K562 (cell line): Measurements from ENCODE around the gene BRCA1. TPM values are rescaled to one million over a fixed set of nuclear protein-coding genes. Genes with fewer than 3 reads are reported as not detected.
A peak's percentile ranks its signal among the peaks of the same experiment; 100 is the strongest.

ENCODE experiments used
- BCOR ChIP-seq: fragments of 450-650 bp; IDR thresholded peaks from 2 replicates; pipeline ENCODE4 v1.6.1; 2016
- C11orf30 ChIP-seq: fragments of 450-650 bp; IDR thresholded peaks from 2 replicates; pipeline ENCODE4 v1.6.1; 2016; ENCODE audit warnings: low read depth, mild to moderate bottlenecking
- FOSL1 ChIP-seq: fragments of 200-800 bp; sonication (Bioruptor generic); conservative IDR thresholded peaks from 2 replicates; pipeline ENCODE4 v1.6.1; 2016; ENCODE audit warnings: missing genetic modification characterization, missing compliant biosample characterization
- GMEB1 ChIP-seq: fragments of 250-450 bp; sonication (Bioruptor Pico); IDR thresholded peaks from 2 replicates; pipeline ENCODE4 v1.4.0; 2020; ENCODE audit warnings: mild to moderate bottlenecking
- GTF2A2 ChIP-seq: IDR thresholded peaks from 2 replicates; pipeline ENCODE4 v1.6.1; 2016; ENCODE audit warnings: mild to moderate bottlenecking, missing genetic modification characterization, missing compliant biosample characterization
- GTF2E2 ChIP-seq: fragments of 200-800 bp; sonication (Bioruptor generic); IDR thresholded peaks from 2 replicates; pipeline ENCODE4 v1.6.1; 2016; ENCODE audit warnings: missing genetic modification characterization, missing compliant biosample characterization
- HCFC1 ChIP-seq: IDR thresholded peaks from 2 replicates; pipeline ENCODE4 v1.6.1; 2012; ENCODE audit warnings: low read depth, low read length, improper control_type of control experiment
- HDAC2 ChIP-seq: fragments of 450-650 bp; IDR thresholded peaks from 2 replicates; pipeline ENCODE4 v1.6.1; 2016; ENCODE audit warnings: mild to moderate bottlenecking
- KDM1A ChIP-seq, 2 experiments: fragments of 450-650 bp; IDR thresholded peaks; 2 replicates each; pipeline ENCODE4 v1.6.1; 2016; ENCODE audit warnings: mild to moderate bottlenecking in 2 of 2
- MTA2 ChIP-seq: fragments of 450-650 bp; IDR thresholded peaks from 2 replicates; pipeline ENCODE4 v1.6.1; 2016; ENCODE audit warnings: low read depth
- NUFIP1 ChIP-seq: fragments of 450-650 bp; IDR thresholded peaks from 2 replicates; pipeline ENCODE4 v1.6.1; 2018; ENCODE audit not compliant: partially characterized antibody
- PML ChIP-seq: IDR thresholded peaks from 2 replicates; pipeline ENCODE4 v1.6.1; 2012; ENCODE audit warnings: low read length, inconsistent platforms
- POLR2G ChIP-seq: fragments of 200-400 bp; formaldehyde crosslinking; IDR thresholded peaks from 2 replicates; pipeline ENCODE4 v1.6.1; 2017; ENCODE audit warnings: low read depth, mild to moderate bottlenecking, antibody characterized with exemption, low read length, moderate library complexity
- RBM25 ChIP-seq: fragments of 200-400 bp; formaldehyde crosslinking; IDR thresholded peaks from 2 replicates; pipeline ENCODE4 v1.6.1; 2018; ENCODE audit warnings: low read length, low read depth, moderate library complexity; ENCODE audit not compliant: severe bottlenecking
- SAFB2 ChIP-seq: fragments of 200-400 bp; formaldehyde crosslinking; IDR thresholded peaks from 2 replicates; pipeline ENCODE4 v1.6.1; 2018; ENCODE audit warnings: borderline replicate concordance, low read length, low read depth, moderate library complexity; ENCODE audit not compliant: severe bottlenecking
- SIN3A ChIP-seq, 2 experiments: fragments of 150-350 bp in 1 of 2; IDR thresholded peaks; 2 replicates each; pipeline ENCODE4 v1.6.1; 2011 to 2016; ENCODE audit warnings: borderline replicate concordance in 2 of 2, low read depth in 2 of 2, low read length in 2 of 2, mild to moderate bottlenecking in 2 of 2, moderate library complexity in 2 of 2; ENCODE audit not compliant: control insufficient read depth in 1 of 2
- SNIP1 ChIP-seq: fragments of 450-650 bp; IDR thresholded peaks from 2 replicates; pipeline ENCODE4 v1.7.1; 2017; ENCODE audit warnings: low read depth, mild to moderate bottlenecking
- SREBF1 ChIP-seq: fragments of 150-350 bp; IDR thresholded peaks from 2 replicates; pipeline ENCODE4 v1.6.1; 2014; ENCODE audit warnings: antibody characterized with exemption, low read depth, low read length, borderline replicate concordance
- TAL1 ChIP-seq: fragments of 450-650 bp; IDR thresholded peaks from 2 replicates; pipeline ENCODE4 v1.6.1; 2016; ENCODE audit warnings: mild to moderate bottlenecking
- TGIF2 ChIP-seq: sonication (generic); formaldehyde crosslinking; IDR thresholded peaks from 2 replicates; pipeline ENCODE4 v1.8.1; 2022; ENCODE audit warnings: mild to moderate bottlenecking, missing genetic modification reagents, moderate library complexity
- ZC3H8 ChIP-seq: fragments of 450-650 bp; IDR thresholded peaks from 2 replicates; pipeline ENCODE4 v1.6.1; 2017
- ZFP1 ChIP-seq: fragments of 450-650 bp; formaldehyde crosslinking; IDR thresholded peaks from 2 replicates; pipeline ENCODE4 v1.4.0; 2020; ENCODE audit warnings: mild to moderate bottlenecking, mixed read lengths
- ZNF316 ChIP-seq: fragments of 450-650 bp; IDR thresholded peaks from 2 replicates; pipeline ENCODE4 v1.6.1; 2016
- ZNF696 ChIP-seq: fragments of 250-450 bp; sonication (Bioruptor Pico); conservative IDR thresholded peaks from 2 replicates; pipeline ENCODE4 v1.4.0; 2020; ENCODE audit warnings: mild to moderate bottlenecking, moderate library complexity
- polyA plus RNA-seq, 8 experiments: library from polyadenylated mRNA; depleted of rRNA in 4 of 8; stranded (reverse) in 5 of 8; unstranded in 3 of 8; fragments of >200 nt; fragmentation: Nextera tagmentation in 2 of 8; fragmentation: Illumina TruSeq in 1 of 8; extraction: Ambion mirVana in 2 of 8; extraction: Trizol in 1 of 8; gene quantifications; 2 replicates each; pipeline versions ENCODE4 v1.2.1 to v1.2.3, GENCODE V29; 2011 to 2014; ENCODE audit warnings: inconsistent platforms in 1 of 8, missing spikeins in 1 of 8
- total RNA-seq, 7 experiments: library from RNA; depleted of rRNA in 6 of 7; stranded (reverse); fragments of >200 nt in 6 of 7; fragmentation: Illumina TruSeq in 2 of 7; extraction: Trizol in 2 of 7; gene quantifications; 2 replicates each; pipeline versions ENCODE4 v1.2.1 to v1.2.3, GENCODE V29; 2011 to 2021; ENCODE audit warnings: low replicate concordance in 1 of 7
- TF ChIP-seq, protein P1 (sequence below): sonication (generic); formaldehyde crosslinking; IDR thresholded peaks from 2 replicates; pipeline ENCODE4 v1.8.0; 2023; ENCODE audit warnings: mild to moderate bottlenecking, missing genetic modification reagents
- TF ChIP-seq, protein P2 (sequence below): fragments of 250-450 bp; sonication (Bioruptor Pico); IDR thresholded peaks from 2 replicates; pipeline ENCODE4 v1.5.0; 2021
- TF ChIP-seq, protein P3 (sequence below): sonication (generic); formaldehyde crosslinking; IDR thresholded peaks from 2 replicates; pipeline ENCODE4 v1.9.0; 2022; ENCODE audit warnings: mild to moderate bottlenecking, missing genetic modification reagents

The BRCA1 gene
- total and polyA plus RNA-seq, 9 of the 15 experiments (the other 6 are each of a cell fraction or from before 2014, with no cell fraction given) = 25.9 to 95.3 (median 62.3) TPM

- TF ChIP-seq C11orf30 = peak; percentile 86
- TF ChIP-seq, protein P1, sequence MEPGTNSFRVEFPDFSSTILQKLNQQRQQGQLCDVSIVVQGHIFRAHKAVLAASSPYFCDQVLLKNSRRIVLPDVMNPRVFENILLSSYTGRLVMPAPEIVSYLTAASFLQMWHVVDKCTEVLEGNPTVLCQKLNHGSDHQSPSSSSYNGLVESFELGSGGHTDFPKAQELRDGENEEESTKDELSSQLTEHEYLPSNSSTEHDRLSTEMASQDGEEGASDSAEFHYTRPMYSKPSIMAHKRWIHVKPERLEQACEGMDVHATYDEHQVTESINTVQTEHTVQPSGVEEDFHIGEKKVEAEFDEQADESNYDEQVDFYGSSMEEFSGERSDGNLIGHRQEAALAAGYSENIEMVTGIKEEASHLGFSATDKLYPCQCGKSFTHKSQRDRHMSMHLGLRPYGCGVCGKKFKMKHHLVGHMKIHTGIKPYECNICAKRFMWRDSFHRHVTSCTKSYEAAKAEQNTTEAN (CRISPR knock-in tag) = no peak
- peak; percentile 89; the same call in 1 of the 2 replicates for TF ChIP-seq SREBF1
- peak; percentile 95 for TF ChIP-seq HCFC1
- TF ChIP-seq TAL1 = no peak
- no peak for TF ChIP-seq NUFIP1
- no peak for TF ChIP-seq ZNF696 (CRISPR knock-in tag)
- no peak for TF ChIP-seq BCOR
- TF ChIP-seq KDM1A (IDR thresholded peaks at IDR 0.05) = no peak
- no peak for TF ChIP-seq GTF2E2 (tag)
- peak; percentile 95 for TF ChIP-seq POLR2G
- TF ChIP-seq SNIP1 = no peak
- 0 out of 2 replicates have a peak, but pooled peaks have one; percentile 57 for TF ChIP-seq GTF2A2 (tag)
- peak; percentile 82 for TF ChIP-seq PML
- peak; percentile 55; the same call in 1 of the 2 replicates for TF ChIP-seq GMEB1 (CRISPR knock-in tag)
- no peak for TF ChIP-seq ZFP1 (CRISPR knock-in tag)
- TF ChIP-seq MTA2 = peak; percentile 74
- TF ChIP-seq FOSL1 (tag) = peak; percentile 57
- peak; percentile 77 for TF ChIP-seq HDAC2
- no peak for TF ChIP-seq RBM25
- TF ChIP-seq, protein P2, sequence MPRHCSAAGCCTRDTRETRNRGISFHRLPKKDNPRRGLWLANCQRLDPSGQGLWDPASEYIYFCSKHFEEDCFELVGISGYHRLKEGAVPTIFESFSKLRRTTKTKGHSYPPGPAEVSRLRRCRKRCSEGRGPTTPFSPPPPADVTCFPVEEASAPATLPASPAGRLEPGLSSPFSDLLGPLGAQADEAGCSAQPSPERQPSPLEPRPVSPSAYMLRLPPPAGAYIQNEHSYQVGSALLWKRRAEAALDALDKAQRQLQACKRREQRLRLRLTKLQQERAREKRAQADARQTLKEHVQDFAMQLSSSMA (CRISPR knock-in tag) = no peak
- TF ChIP-seq SAFB2 = no peak
- no peak for TF ChIP-seq ZNF316
- TF ChIP-seq TGIF2 = no peak
- peak; percentile 45 to 57; a peak in 2 of 4 replicates for TF ChIP-seq SIN3A (IDR thresholded peaks at IDR 0.05; ENCODE audit: borderline replicate concordance in 2 of 2, control insufficient read depth in 1 of 2, low read depth in 2 of 2, low read length in 2 of 2)
- TF ChIP-seq ZC3H8 = no peak
- TF ChIP-seq, protein P3, sequence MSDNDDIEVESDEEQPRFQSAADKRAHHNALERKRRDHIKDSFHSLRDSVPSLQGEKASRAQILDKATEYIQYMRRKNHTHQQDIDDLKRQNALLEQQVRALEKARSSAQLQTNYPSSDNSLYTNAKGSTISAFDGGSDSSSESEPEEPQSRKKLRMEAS (CRISPR knock-in tag) = peak; percentile 93
These were observed 126.9 kb downstream of the BRCA1 start, which contains the start of gene RPL27 (continued) for GRCh38 chr17:42997984-42998938.
